ENCODE measurements around the gene PADI6.

PADI6 gene

DNA sequence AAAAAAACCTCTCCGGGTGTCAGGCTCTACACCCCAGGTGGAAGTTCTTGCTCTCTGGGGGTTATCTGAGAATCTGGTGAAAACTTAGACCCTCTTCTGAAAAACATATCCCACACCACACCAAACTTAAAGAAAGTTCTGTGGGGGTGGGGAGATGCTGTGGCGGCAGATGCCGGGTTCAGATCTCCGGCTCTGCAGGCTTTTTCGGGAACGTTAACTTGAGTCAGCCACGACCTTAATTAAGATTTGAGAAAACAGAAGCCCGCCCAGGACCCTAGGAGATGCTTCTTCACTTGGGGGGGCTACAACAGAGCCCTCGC lies 65.2 kb downstream of the PADI6 start:
- DNase-seq = no peak

DNA sequence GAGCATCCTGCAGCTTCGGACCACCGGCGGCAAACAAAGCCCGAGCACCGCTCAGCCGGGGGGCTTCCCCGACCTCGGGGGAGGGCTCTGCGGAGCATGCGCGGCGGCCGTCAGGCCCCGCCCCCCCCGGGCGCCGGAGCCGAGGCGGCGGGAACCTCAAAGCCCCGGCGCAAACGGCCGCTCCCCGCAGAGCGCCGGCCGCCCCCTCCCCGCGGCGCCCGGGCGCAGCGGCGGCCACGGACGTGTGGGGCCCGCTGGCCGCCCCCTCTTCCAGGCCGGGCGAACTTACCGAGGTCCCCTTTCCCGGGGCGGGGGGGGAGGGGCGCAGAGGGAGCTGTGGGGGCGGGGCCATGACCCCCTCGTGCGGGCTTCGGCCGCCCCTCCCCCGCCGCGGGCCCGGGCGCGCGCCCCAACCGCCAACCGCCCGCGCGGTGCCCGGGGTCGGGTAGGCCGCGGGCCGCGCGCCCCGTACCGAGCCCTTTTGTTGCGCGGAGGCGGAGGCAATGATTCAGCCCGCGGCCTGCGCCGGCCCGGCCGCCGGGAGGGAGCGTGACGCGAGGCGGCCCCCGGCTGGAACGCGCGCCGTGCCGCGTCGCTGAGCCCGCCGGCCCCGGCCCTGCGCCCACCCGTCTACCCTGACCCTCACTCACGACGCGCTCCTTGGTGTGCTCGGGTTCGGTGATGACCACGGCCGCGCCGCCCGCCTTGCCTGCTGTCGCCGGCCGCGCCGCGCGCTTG lies 65.8 kb downstream of the PADI6 start:
- peak; percentile 61 for DNase-seq

DNA sequence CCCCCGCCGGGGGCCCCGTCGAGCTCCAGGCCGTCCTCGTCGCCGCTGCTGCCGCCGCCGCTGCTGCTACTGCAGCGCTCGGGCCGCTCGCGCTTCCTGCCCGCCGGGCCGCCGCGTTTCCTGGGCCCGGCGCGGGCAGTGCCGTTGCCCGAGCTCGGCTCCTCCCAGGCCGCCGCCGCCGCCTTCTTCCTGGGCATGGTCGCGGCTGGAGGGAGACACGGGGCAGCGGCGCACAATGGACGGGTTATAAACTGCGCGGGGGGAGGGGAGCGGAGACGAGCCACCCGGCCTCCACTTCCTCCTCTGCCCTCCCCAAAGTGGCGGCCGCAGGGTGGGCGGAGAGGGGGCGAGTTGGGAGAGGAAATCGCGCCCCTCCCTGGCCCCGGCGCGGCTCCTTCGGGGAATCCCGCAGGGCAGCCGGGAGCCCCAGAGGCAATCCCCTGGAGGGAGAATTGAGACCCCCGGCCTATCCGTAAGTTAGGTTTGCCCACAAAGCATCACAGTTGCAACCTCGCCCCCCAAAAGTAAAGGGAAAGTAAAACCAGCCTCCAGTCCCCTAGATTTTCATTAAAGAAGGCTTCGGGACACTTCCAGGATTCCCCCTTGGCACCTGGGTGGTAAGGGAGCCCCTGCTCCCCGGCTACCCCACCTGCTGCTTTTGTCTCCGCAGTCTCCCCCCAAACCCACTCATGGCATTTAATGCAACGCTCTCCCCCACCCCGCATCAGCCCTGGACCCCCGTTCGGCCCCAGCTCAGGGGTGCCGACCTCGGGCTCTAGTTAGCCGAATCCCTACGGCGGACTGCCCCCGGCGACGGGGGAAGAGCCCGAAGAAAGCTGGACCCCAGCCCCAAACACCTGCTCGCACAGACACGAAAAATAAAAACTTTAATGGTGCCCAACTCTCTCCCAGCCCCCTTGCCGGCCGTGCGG lies 66.6 kb downstream of the PADI6 start:
- DNase-seq = peak; percentile 75

DNA sequence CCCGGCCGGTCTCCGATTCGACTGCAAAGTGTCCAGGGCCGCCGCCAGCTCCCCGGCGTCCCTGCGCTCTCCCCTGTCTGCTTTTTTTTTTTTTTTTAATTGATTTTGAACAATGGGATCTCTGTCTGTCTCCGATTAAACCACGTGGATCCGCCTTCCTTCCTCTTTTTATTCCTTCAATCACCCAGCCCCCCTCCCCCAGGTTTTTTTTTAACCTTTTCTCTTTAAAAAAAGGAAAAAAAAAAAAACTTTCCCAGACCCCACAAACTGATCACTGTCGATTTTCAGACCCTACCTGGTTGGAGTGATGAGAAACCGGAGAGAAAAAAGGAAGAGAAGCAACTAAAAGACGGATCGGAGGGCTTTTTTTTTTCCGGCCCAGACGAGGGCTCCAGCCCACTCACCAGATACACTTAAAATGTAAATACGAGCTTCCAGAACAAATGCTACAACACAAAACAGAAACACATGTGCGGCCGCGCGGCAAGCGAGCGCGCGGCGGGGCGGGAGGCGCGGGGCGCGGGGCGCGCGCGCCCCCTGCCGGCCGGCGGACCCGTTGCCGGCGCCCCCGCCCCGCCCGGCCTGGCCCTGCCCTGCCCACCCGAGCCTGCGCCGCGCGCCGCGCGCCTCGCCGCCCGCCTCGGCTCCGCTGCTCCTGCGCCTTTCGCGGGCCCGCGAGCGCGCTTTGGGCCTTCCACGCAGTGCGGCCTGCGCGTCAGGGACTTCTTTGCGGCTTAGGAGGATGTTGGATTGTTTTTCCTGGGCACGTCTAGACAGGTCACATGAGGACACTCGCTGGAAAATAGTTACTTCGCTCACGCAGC lies 67.5 kb downstream of the PADI6 start, which contains the start of gene RCC2:
Gene RCC2, minus strand, starts transcription at position 428 of the 824 bp plus-strand sequence. CDS start 1,163 bp downstream, outside the sequence.
- DNase-seq = peak; percentile 73

DNA sequence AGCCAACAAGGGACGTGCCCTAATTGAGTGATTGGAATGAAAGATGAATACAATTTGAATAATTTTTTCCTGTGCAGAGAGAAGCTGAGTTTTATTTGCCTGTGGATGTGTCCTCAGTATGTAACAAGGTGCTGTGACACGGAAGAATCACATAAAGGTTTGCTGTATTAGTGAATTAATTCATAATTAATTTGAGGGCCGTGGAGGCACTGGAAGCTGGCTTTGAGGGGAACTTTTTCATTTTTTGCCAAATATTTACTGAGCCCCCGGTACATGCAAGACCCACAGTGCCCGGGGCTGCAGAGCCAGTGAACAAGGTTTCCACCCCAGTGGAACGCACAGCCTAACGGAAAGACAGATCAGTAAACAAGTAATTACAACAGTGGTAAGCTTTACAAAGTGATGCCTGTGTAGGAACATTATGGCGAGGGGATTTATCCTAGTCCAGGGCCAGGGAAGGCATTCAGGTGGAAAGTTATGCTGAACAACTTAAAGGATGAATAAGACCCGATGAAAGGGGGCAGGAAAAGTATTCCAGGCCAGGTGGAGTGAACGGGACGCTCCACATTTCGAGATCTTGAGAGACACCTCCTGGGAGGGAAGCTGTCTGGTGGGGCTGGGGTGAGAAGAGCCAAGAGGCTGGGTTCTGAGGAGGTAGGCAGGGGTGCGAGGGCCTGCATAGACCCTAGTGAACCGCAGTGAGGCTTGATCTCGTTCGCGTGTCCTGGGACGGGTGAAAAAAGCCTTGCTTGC lies 68.3 kb downstream of the PADI6 start:
- DNase-seq = no peak

DNA sequence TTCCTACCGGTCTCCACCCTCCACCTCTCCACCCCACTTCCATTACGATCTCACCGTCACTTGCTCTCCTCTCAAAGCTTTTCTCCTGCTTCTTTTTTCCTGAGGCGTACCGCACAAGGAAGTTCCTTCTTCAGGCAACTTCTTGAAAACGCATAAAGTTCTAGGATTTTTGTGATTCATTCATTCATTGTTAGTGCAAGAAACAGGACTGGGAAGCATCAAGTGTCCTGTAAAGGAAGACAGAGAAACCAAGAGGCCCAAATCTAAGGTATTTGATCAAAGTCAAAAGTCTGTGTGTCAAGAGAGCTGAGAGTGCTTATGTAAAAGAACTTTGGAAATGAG lies 68.8 kb downstream of the PADI6 start:
- DNase-seq = no peak

DNA sequence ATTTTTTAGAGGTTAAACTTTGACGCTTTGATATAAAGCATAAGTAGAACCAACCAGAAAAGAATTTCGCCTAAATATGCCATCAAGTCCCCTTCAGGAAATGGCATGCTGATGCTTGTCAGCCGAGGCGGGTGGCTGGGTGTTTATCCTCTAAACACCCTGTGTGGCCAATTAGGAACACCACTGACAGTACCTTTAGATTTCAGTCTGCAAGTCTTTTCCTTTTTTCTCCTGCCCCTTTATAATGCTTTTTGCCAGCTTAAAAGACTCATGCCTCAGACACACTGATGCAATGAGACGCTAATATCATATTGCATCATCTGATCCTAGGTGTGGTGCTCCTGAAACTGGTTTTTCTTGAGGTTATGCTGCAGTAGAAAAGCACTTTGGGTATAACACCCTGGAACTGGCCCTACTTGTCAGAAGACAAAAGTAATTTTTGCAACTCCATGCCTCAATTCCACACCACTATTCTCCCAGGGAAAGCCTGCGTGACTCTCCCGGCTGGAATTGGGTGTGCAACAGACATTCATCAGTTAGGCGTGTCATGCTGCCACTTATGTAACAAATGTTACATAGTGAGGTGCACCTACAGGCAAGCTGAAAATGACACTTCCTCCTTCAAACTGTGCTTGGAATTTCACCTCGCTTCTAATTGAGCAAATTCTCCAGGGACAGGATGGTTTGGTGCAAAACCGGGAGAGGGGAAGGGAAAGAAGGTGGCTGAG lies 69.4 kb downstream of the PADI6 start:
- no peak for DNase-seq

DNA sequence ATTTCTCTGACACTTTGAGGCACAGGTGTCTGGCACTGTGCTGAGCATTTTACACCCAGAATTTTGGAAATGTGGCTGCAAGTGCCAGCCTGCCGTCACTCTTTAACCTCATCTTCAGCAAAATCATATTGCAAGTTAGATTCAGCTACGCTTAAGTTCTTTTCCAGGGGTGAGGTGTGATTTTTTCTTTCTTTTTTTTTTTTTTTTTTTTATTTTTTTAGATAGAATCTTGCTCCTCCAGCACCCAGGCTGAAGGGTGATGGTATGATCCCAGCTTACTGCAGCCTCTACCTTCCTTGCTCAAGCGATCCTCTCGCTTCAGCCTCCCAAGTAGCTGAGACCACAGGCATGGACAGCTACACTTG lies 70.0 kb downstream of the PADI6 start:
- no peak for DNase-seq

DNA sequence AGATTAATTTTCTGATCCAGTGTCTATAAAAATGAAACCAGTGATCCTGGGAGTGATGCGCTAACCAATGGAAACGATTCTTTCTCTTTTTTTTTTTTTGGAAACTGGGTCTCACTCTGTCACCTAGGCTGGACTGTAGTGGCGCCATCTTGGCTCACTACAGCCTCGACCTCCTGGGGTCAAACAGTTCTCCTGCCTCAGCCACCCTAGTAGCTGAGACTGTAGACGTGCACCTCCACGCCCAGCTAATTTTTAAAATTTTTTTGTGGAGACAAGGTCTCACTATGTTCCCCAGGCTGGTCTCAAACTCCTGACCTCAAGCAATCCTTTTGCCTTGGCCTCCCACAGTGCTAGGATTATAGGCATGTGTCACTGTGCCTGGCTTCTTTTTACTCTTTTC lies 70.8 kb downstream of the PADI6 start:
- DNase-seq = no peak

DNA sequence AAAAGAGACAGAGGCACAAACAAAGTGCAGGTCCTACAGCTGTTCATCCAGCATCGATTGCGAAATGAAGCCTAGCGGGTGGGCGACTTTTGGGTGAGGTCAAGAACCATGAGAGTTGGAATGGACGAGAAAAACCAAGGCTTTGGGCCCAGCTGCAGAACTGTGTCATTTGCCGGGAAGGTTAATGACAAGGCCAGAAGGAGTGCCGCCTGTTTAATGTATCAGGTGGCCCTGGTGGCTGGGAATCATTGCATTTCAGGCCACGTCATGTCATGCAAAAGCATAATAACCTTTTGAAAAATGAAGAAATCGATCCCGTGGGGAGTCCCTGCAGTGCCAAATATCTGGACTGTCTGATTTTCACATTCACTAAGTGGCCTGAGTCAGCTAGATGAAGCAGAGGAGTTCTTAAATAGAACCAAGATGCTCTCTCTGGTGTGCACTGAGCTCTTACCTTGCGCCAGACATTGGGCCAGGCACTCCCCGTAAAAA lies 75.6 kb downstream of the PADI6 start:
- DNase-seq = no peak
